Effector memory CD4-positive, alpha-beta T cell (primary cell): ENCODE results near the gene ATXN7L1.

Experiments used
- DNase-seq, 3 donors: peaks; one replicate each; pipeline ENCODE4 v3.0.0-alpha.2; 2020
- H3K27ac ChIP-seq: 2 replicates; pipeline ENCODE4 v1.7.0; 2013; ENCODE audit warnings: mild to moderate bottlenecking, low read length, moderate library complexity; ENCODE audit not compliant: insufficient read depth, poor library complexity, severe bottlenecking
- H3K27me3 ChIP-seq: replicated peaks from 2 replicates; pipeline ENCODE4 v1.7.0; 2013; ENCODE audit warnings: mild to moderate bottlenecking, low read length; ENCODE audit not compliant: insufficient read depth, control insufficient read depth, poor library complexity, severe bottlenecking
- H3K36me3 ChIP-seq: 2 replicates; pipeline ENCODE4 v1.7.0; 2013; ENCODE audit warnings: mild to moderate bottlenecking, low read length, moderate library complexity; ENCODE audit not compliant: control insufficient read depth, insufficient read depth
- H3K4me1 ChIP-seq: 2 replicates; pipeline ENCODE4 v1.7.0; 2013; ENCODE audit warnings: low read length, mild to moderate bottlenecking; ENCODE audit not compliant: control insufficient read depth, insufficient read depth, poor library complexity, severe bottlenecking
- H3K4me3 ChIP-seq: 2 replicates; pipeline ENCODE4 v1.7.0; 2013; ENCODE audit warnings: low read length, low read depth, mild to moderate bottlenecking; ENCODE audit not compliant: insufficient read depth, poor library complexity, severe bottlenecking
- H3K9me3 ChIP-seq: 2 replicates; pipeline ENCODE4 v1.7.0; 2013; ENCODE audit warnings: mild to moderate bottlenecking, low read length, moderate library complexity; ENCODE audit not compliant: control insufficient read depth

ATXN7L1 gene

DNA sequence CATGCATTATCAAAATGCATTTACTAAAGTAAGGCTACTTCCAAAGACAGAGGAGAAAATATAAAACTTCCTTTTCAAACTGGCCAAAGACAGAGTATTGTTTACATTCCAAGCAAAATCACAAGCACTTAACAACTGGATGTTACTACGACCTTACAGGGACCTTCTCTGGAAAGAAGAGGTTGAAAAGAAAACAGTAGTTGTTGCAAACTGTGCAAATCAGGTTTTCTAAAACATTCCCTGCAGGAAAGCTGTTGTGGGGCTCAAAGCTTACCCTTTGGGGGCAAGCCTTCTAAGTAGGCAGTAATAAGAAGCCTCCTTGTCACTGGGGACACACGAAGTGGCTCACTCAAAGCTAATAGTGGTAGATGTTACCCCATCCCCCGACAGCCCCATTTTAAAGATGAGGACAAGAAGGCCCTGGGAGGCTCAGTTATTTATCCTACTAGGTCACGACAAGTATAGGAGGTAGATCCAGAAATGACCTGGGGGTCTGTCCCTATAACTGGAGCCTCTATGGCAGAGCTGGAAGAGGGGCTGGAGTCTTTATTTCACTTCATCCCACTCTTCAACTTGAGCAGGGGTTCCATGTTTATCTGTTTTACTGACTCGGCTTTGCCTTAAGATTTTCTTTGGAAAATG, 46.6 kb downstream of the ATXN7L1 start:
- H3K27ac ChIP-seq = no peak overlapping the region

DNA sequence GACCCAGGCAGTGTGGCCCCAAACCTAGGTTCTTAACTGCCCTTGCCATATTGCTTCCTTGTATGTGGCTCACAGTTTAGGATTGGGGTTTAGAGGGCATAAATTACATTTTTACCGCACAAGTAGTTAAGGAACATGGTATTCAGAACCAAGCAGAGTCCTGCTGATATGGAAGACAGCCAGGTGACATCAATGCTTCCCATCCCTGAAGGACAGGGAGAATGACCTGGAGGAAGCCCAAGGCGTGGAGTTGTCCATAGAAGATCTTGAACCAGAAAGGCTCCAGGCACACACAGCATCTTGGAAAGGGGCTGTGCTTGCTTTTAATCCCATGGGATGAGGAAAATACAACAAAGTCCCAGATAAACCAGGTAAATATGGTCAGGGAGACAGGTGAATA, 48.3 kb downstream of the ATXN7L1 start:
- Histone ChIP-seq H3K36me3 (no peaks in the 10 kb centered on the region), H3K9me3 (no peaks in the 10 kb centered on the region), H3K27ac (no peak overlapping the region), H3K27me3 (no peaks in the 10 kb centered on the region), H3K4me1 (no peaks in the 10 kb centered on the region), H3K4me3 (no peak overlapping the region)
- DNase-seq = no peak

More for the DNA sequence above, 46.6 kb downstream of the ATXN7L1 start:
- no peaks in the 10 kb centered on the region for H3K36me3 ChIP-seq
- no peak for DNase-seq
- no peaks in the 10 kb centered on the region for H3K27me3 ChIP-seq
- H3K4me3 ChIP-seq = no peak overlapping the region
- no peaks in the 10 kb centered on the region for H3K9me3 ChIP-seq
- H3K4me1 ChIP-seq = no peaks in the 10 kb centered on the region

DNA sequence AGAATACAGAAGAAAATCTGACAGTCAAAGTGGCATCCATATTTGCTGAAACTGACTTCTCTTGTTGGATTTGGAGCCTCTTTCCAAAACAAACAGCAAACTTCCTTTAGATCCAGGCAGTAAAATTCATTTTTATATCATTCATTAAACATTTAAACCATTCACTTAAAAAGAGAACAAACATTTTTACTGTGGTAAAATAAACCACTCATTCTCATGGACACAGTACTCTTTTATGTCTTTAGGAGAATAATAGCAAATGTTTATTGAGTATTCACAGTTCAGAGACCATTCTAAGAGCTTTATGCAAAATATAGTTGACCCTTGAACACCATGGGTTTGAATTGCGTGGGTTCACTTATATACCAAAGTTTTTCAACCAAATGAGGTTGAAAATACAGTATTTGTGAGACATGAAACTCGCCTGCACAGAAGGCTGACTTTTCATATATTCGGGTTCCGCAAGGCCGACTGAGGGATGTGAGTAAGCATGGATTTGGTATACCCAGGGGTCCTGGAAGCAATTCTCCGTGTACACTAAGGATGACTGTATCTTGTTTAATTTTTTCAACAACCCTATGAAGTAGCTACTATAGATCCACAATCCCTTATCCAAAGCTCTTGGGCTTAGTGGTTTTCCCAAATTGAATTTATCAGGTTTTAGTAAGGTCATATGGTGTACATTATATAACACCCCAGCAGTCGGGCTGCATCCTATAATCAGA, 49.1 kb downstream of the ATXN7L1 start:
- no peak for DNase-seq
- Histone ChIP-seq H3K27ac (no peak overlapping the region), H3K4me3 (no peak overlapping the region), H3K27me3 (no peaks in the 10 kb centered on the region), H3K36me3 (no peaks in the 10 kb centered on the region), H3K4me1 (no peaks in the 10 kb centered on the region), H3K9me3 (no peaks in the 10 kb centered on the region)

- Histone ChIP-seq H3K27ac (no peak overlapping the region), H3K9me3 (no peaks in the 10 kb centered on the region), H3K36me3 (no peaks in the 10 kb centered on the region), H3K27me3 (no peaks in the 10 kb centered on the region), H3K4me1 (no peaks in the 10 kb centered on the region), H3K4me3 (no peak overlapping the region)
- no peak for DNase-seq
These were observed 50.3 kb downstream of the ATXN7L1 start for GRCh38 chr7:105826143-105826542.

DNA sequence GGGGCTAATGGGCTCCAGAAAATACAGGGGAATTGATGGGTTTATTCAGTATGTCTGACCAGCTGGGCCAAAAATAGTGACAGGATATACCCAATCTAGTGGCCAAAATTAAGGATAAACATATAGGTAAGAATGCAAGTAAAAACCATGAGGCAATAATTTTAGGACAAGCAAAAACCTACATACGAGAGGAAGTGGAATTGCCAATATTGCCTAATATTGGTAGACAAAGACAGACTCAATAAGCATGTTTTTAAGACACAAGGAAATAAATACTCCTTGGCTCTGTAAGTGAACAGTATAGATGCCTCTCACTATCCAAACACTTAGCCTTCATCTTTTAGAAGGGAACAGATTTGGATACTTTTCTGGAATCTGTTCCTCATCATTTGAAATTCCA, 51.0 kb downstream of the ATXN7L1 start:
- Histone ChIP-seq H3K27me3 (no peaks in the 10 kb centered on the region), H3K9me3 (no peaks in the 10 kb centered on the region), H3K27ac (no peak overlapping the region), H3K4me3 (no peak overlapping the region), H3K36me3 (no peaks in the 10 kb centered on the region), H3K4me1 (no peaks in the 10 kb centered on the region)
- no peak for DNase-seq

DNA sequence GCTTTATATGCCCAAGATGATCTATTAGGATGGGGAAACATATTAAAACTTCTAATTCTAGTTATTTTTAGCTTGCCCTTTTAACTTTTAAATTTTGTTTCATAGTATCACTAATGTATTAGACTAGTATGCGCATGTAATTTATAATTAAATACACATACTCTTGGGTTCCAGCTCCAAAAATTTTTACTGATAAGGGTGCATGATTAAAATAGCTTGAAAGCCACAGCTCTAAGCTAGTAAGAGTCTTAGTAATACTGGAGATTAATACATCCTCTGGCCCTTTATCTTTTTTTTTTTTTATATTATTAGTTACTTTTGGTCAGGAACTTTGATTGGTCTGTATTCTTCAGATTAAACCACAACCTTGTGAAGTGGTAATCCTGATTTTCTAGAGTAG, 53.6 kb downstream of the ATXN7L1 start:
- Histone ChIP-seq H3K9me3 (no peaks in the 10 kb centered on the region), H3K4me1 (no peaks in the 10 kb centered on the region), H3K27ac (no peak overlapping the region), H3K27me3 (no peaks in the 10 kb centered on the region), H3K36me3 (no peaks in the 10 kb centered on the region), H3K4me3 (no peak overlapping the region)
- DNase-seq = no peak

DNA sequence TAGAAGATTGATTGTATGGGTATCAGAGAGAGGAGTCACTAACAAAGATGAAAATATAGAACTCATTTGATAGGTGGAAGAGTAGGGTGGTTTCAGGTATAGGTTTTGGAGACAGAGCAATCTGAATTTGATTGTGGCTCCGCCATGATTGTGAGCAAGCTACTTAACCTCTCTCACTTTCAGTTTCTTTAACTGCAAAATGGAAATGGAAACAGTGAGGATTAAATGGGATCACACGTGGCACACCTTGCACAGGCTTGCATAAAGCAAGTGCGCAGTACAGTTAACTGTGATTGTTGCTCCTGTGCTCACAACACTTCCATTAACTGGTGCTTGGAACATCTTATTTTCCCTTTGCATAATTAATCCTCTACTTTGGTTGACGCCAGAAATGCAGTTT, 54.9 kb downstream of the ATXN7L1 start:
- H3K4me1 ChIP-seq = no peaks in the 10 kb centered on the region
- DNase-seq = no peak
- H3K27ac ChIP-seq = no peak overlapping the region
- no peaks in the 10 kb centered on the region for H3K9me3 ChIP-seq
- no peaks in the 10 kb centered on the region for H3K27me3 ChIP-seq
- no peaks in the 10 kb centered on the region for H3K36me3 ChIP-seq
- no peak overlapping the region for H3K4me3 ChIP-seq

GRCh38 chr7:105820363-105821066, 55.9 kb downstream of the ATXN7L1 start:
- Histone ChIP-seq H3K36me3 (no peaks in the 10 kb centered on the region), H3K4me3 (no peak overlapping the region), H3K4me1 (no peaks in the 10 kb centered on the region), H3K9me3 (no peaks in the 10 kb centered on the region), H3K27ac (no peak overlapping the region), H3K27me3 (no peaks in the 10 kb centered on the region)
- no peak for DNase-seq

- Histone ChIP-seq H3K4me1 (no peaks in the 10 kb centered on the region), H3K27ac (no peak overlapping the region), H3K9me3 (no peaks in the 10 kb centered on the region), H3K36me3 (no peaks in the 10 kb centered on the region), H3K27me3 (no peaks in the 10 kb centered on the region), H3K4me3 (no peak overlapping the region)
- no peak for DNase-seq
These were observed 56.8 kb downstream of the ATXN7L1 start for GRCh38 chr7:105819559-105819958.

GRCh38 chr7:105816954-105817615, 59.3 kb downstream of the ATXN7L1 start:
- no peak overlapping the region for H3K27ac ChIP-seq
- H3K4me1 ChIP-seq = no peaks in the 10 kb centered on the region
- H3K9me3 ChIP-seq = no peaks in the 10 kb centered on the region
- DNase-seq = no peak
- H3K36me3 ChIP-seq = no peaks in the 10 kb centered on the region
- H3K27me3 ChIP-seq = no peaks in the 10 kb centered on the region
- H3K4me3 ChIP-seq = no peak overlapping the region
